Breast epithelium (tissue), 3 donors: ENCODE results near the gene BEAN1.

ENCODE experiments used
- CTCF ChIP-seq, 3 donors: fragments of 450-650 bp; IDR thresholded peaks; one replicate each; pipeline ENCODE4 v1.5.1; 2016 to 2017; ENCODE audit warnings: antibody characterized with exemption in 3 of 3, mild to moderate bottlenecking in 3 of 3, moderate library complexity in 3 of 3
- POLR2A ChIP-seq: fragments of 450-650 bp; IDR thresholded peaks from one replicate; pipeline ENCODE4 v1.6.1; 2016; ENCODE audit warnings: antibody characterized with exemption, mild to moderate bottlenecking, moderate library complexity

- TF ChIP-seq POLR2A (no peak), CTCF (IDR thresholded peaks at IDR 0.05) (no peak)
These were observed 24.4 kb upstream of the BEAN1 start for GRCh38 chr16:66402591-66403230.
